K562 (cell line): ENCODE measurements around the gene BBOX1. TPM values are rescaled to one million over a fixed set of nuclear protein-coding genes. Genes with fewer than 3 reads are reported as not detected.

ENCODE experiments used
- ATAC-seq: fragments of 200-7000 bp; cut with Tn5 transposase; 3 replicates; pipeline ENCODE4 v1.9.1; 2020; ENCODE audit warnings: moderate library complexity
- BruUV-seq: library from RNA; stranded (reverse); fragments of 400-500 nt; replicated peaks from 2 replicates; lab custom pipeline; 2021; lab: Mats Ljungman, UMichigan
- CTCF ChIA-PET: fragments of 300-600 bp; formaldehyde crosslinking; extraction: SDS; loops from one replicate; lab custom pipeline; 2021; ENCODE audit warnings: low intra/inter-chr PET ratio; lab: Yijun Ruan, JAX
- POLR2A ChIA-PET: fragments of 300-600, 350-650 bp; sonication (Branson Sonifier 250); formaldehyde crosslinking; extraction: SDS; loops from one replicate; lab custom pipeline; 2021; ENCODE audit warnings: antibody characterized with exemption, inconsistent platforms; lab: Yijun Ruan, JAX
- DNase-seq, 4 experiments: peaks; one replicate each; pipeline versions ENCODE4 v3.0.0 to v3.0.0-alpha.2; 2011 to 2018; ENCODE audit warnings: low spot score in 3 of 4, mixed read lengths in 3 of 4; ENCODE audit errors: extremely low read depth in 1 of 4
- FAIRE-seq: peaks from 2 replicates; lab custom pipeline; 2011; peaks lifted over from hg19 to GRCh38; lab: Jason Lieb, UNC
- H2AFZ ChIP-seq: 2 replicates; pipeline ENCODE4 v1.6.0; 2011; ENCODE audit warnings: low read depth, low read length, control low read depth, inconsistent platforms
- H3K27ac ChIP-seq: fragments of 200-600 bp; 3 replicates; pipeline ENCODE4 v1.8.0; 2011; ENCODE audit warnings: low read depth, mild to moderate bottlenecking, control low read depth, inconsistent platforms, low read length, moderate library complexity, mixed read lengths; ENCODE audit errors: extremely low read depth
- H3K27me3 ChIP-seq, 2 experiments: fragments of 300-600 bp in 1 of 2; 2 replicates in 1 of 2; 3 replicates in 1 of 2; pipeline versions ENCODE4 v1.6.0 to v1.8.0; 2011; ENCODE audit warnings: inconsistent platforms in 2 of 2, low read length in 2 of 2, mild to moderate bottlenecking in 1 of 2, mixed read lengths in 1 of 2, moderate library complexity in 1 of 2; ENCODE audit not compliant: control insufficient read depth in 2 of 2, insufficient read depth in 2 of 2
- H3K36me3 ChIP-seq: fragments of 300-600 bp; 3 replicates; pipeline ENCODE4 v1.8.0; 2011; ENCODE audit warnings: mild to moderate bottlenecking, low read length, inconsistent platforms; ENCODE audit not compliant: control insufficient read depth, insufficient read depth
- H3K4me1 ChIP-seq, 2 experiments: fragments of 200-600 bp in 1 of 2; replicated peaks in 1 of 2; 2 replicates in 1 of 2; 3 replicates in 1 of 2; pipeline versions ENCODE4 v1.5.1 to v1.8.0; 2011; ENCODE audit warnings: inconsistent platforms in 2 of 2, low read length in 2 of 2, mild to moderate bottlenecking in 1 of 2, mixed read lengths in 1 of 2, moderate library complexity in 1 of 2; ENCODE audit not compliant: control insufficient read depth in 2 of 2, insufficient read depth in 2 of 2
- H3K4me2 ChIP-seq: 2 replicates; pipeline ENCODE4 v1.6.1; 2011; ENCODE audit warnings: low read length, control low read depth, inconsistent platforms, mixed read lengths; ENCODE audit not compliant: insufficient read depth
- H3K4me3 ChIP-seq: fragments of 200-600 bp; sonication (generic), shearing (Covaris generic); 2 replicates; pipeline ENCODE4 v1.5.1; 2016; ENCODE audit warnings: control low read depth, inconsistent platforms
- H3K79me2 ChIP-seq: fragments of 200-600 bp; 3 replicates; pipeline ENCODE4 v1.8.0; 2011; ENCODE audit warnings: low read length, inconsistent platforms; ENCODE audit not compliant: control insufficient read depth, insufficient read depth
- H3K9ac ChIP-seq, 2 experiments: 2 replicates each; pipeline versions ENCODE4 v1.6.0 to v1.6.1; 2011; ENCODE audit warnings: low read depth in 2 of 2, low read length in 2 of 2, control low read depth in 1 of 2, inconsistent platforms in 1 of 2, mild to moderate bottlenecking in 1 of 2, mixed read lengths in 1 of 2; ENCODE audit not compliant: insufficient read depth in 1 of 2
- H3K9me1 ChIP-seq: one replicate; pipeline ENCODE4 v1.6.0; 2011; ENCODE audit warnings: inconsistent platforms, mild to moderate bottlenecking, low read length, moderate library complexity; ENCODE audit not compliant: control insufficient read depth, insufficient read depth
- H3K9me3 ChIP-seq: replicated peaks from 2 replicates; pipeline ENCODE4 v1.5.1; 2011; ENCODE audit warnings: low read depth, low read length, inconsistent platforms; ENCODE audit not compliant: control insufficient read depth, insufficient read depth
- H4K20me1 ChIP-seq: replicated peaks from 2 replicates; pipeline ENCODE4 v1.6.1; 2011; ENCODE audit warnings: low read length, inconsistent platforms, mixed read lengths; ENCODE audit not compliant: control insufficient read depth, insufficient read depth
- CLOCK ChIP-seq: fragments of 250-450 bp; sonication (Bioruptor Pico); IDR thresholded peaks from 2 replicates; pipeline ENCODE4 v1.4.0; 2020; ENCODE audit warnings: mild to moderate bottlenecking, moderate library complexity, borderline replicate concordance
- FOXM1 ChIP-seq, 2 experiments: fragments of 450-650 bp in 1 of 2; sonication (generic) in 1 of 2; formaldehyde crosslinking in 1 of 2; IDR thresholded peaks; 2 replicates each; pipeline versions ENCODE4 v1.6.1 to v1.9.0; 2017 to 2022; ENCODE audit warnings: low read depth in 2 of 2, mild to moderate bottlenecking in 2 of 2, missing genetic modification reagents in 1 of 2, moderate library complexity in 1 of 2
- REST ChIP-seq, 2 experiments: fragments of 450-650 bp; formaldehyde crosslinking in 1 of 2; IDR thresholded peaks; 2 replicates each; pipeline versions ENCODE4 v1.4.0 to v1.6.1; 2014 to 2020; ENCODE audit warnings: mild to moderate bottlenecking in 2 of 2, borderline replicate concordance in 1 of 2, low read depth in 1 of 2
- U2AF1 ChIP-seq: fragments of 200-400 bp; formaldehyde crosslinking; optimal IDR thresholded peaks from 2 replicates; pipeline ENCODE3; 2017; ENCODE audit warnings: mild to moderate bottlenecking, low read depth, low read length, moderate library complexity
- ZBTB43 ChIP-seq: sonication (generic); formaldehyde crosslinking; IDR thresholded peaks from 2 replicates; pipeline ENCODE4 v1.8.0; 2023; ENCODE audit warnings: mild to moderate bottlenecking, missing genetic modification reagents
- ZNF655 ChIP-seq: fragments of 250-450 bp; sonication (Bioruptor Pico); IDR thresholded peaks from 2 replicates; pipeline ENCODE4 v1.5.0; 2021
- WGBS: fragments of 100-300 bp; shearing (Covaris generic); methylation state at CpG from one replicate; pipeline ENCODE4 v1.1.6; 2016; ENCODE audit warnings: low coverage, mixed read lengths; ENCODE audit not compliant: insufficient coverage; ENCODE audit errors: missing lambda C conversion rate; 5-methylcytosine and 5-hydroxymethylcytosine counted together
- in situ Hi-C: fragments of 300-500 bp; cut with MboI; formaldehyde crosslinking; loops from 4 replicates; pipeline ENCODE4 v1.15.0; 2018; ENCODE audit warnings: inconsistent platforms, mixed read lengths
- intact Hi-C: fragments of 100-400 bp; cut with micrococcal nuclease; formaldehyde crosslinking; loops from 2 replicates; pipeline ENCODE4 v1.14.2; 2022
- polyA plus RNA-seq, 8 experiments: library from polyadenylated mRNA; depleted of rRNA in 4 of 8; stranded (reverse) in 5 of 8; unstranded in 3 of 8; fragments of >200 nt; fragmentation: Nextera tagmentation in 2 of 8; fragmentation: Illumina TruSeq in 1 of 8; extraction: Ambion mirVana in 2 of 8; extraction: Trizol in 1 of 8; gene quantifications; 2 replicates each; pipeline versions ENCODE4 v1.2.1 to v1.2.3, GENCODE V29; 2011 to 2014; ENCODE audit warnings: inconsistent platforms in 1 of 8, missing spikeins in 1 of 8
- total RNA-seq, 7 experiments: library from RNA; depleted of rRNA in 6 of 7; stranded (reverse); fragments of >200 nt in 6 of 7; fragmentation: Illumina TruSeq in 2 of 7; extraction: Trizol in 2 of 7; gene quantifications; 2 replicates each; pipeline versions ENCODE4 v1.2.1 to v1.2.3, GENCODE V29; 2011 to 2021; ENCODE audit warnings: low replicate concordance in 1 of 7

BBOX1 gene
- total and polyA plus RNA-seq, 9 of the 15 experiments (the other 6 are each of a cell fraction or from before 2014, with no cell fraction given), result not detected

- TF ChIP-seq FOXM1 (IDR thresholded peaks at IDR 0.05; ENCODE audit: low read depth) (no peak), FOXM1 (CRISPR knock-in tag; IDR thresholded peaks at IDR 0.05; ENCODE audit: low read depth) (no peak), ZBTB43 (CRISPR knock-in tag) (no peak), U2AF1 (no peak)
Measured at GRCh38 chr11:27107548-27107947, 66.9 kb downstream of the BBOX1 start (continued).

GRCh38 chr11:27108809-27109208 lies 68.2 kb downstream of the BBOX1 start:
- FAIRE-seq, result no peak
- Histone ChIP-seq H3K9ac (no peak overlapping the region), H3K4me2 (no peak overlapping the region), H3K79me2 (no peaks in the 10 kb centered on the region), H3K36me3 (no peaks in the 10 kb centered on the region), H2AFZ (no peak overlapping the region), H3K9me1 (no peaks in the 10 kb centered on the region), H3K9me3 (no peaks in the 10 kb centered on the region), H3K27ac (no peak overlapping the region), H4K20me1 (no peaks in the 10 kb centered on the region), H3K27me3 (no peaks in the 10 kb centered on the region), H3K4me1 (no peaks in the 10 kb centered on the region), H3K4me3 (no peak overlapping the region)
- ChIA-PET POLR2A (no interaction called here), CTCF (no interaction called here)
- no peak for ATAC-seq
- intact Hi-C loops, result no loop called here
- WGBS, result 1% methylated on average over 4 of the region's 4 CpGs
- BruUV-seq, result no TSS peak
- DNase-seq, result no peak
- in situ Hi-C loops, result no loop called here
- TF ChIP-seq ZNF655 (CRISPR knock-in tag), result no peak
- no peak for TF ChIP-seq REST (IDR thresholded peaks at IDR 0.05; ENCODE audit: borderline replicate concordance)
- TF ChIP-seq REST (CRISPR knock-in tag; IDR thresholded peaks at IDR 0.05; ENCODE audit: low read depth), result no peak
- no peak for TF ChIP-seq CLOCK (CRISPR knock-in tag)
